NCI-H226 (cell line): ENCODE measurements around the gene KCNN3.
A peak's percentile ranks its signal among the peaks of the same experiment; 100 is the strongest.

Experiments
- DNase-seq: peaks from one replicate; pipeline ENCODE4 v3.0.0-alpha.2; 2015

The KCNN3 gene

GRCh38 chr1:154747740-154748404, 122.2 kb downstream of the KCNN3 start:
- DNase-seq: no peak

GRCh38 chr1:154747380-154747739, 122.7 kb downstream of the KCNN3 start:
- no peak for DNase-seq

- no peak for DNase-seq
Observed at GRCh38 chr1:154746622-154747299, 123.3 kb downstream of the KCNN3 start.

GRCh38 chr1:154745750-154746425, 124.2 kb downstream of the KCNN3 start:
- no peak for DNase-seq

- DNase-seq: no peak
Observed at GRCh38 chr1:154745286-154745731, 124.8 kb downstream of the KCNN3 start.

- no peak for DNase-seq
Observed at GRCh38 chr1:154744352-154745035, 125.6 kb downstream of the KCNN3 start.

- DNase-seq: no peak
Observed at GRCh38 chr1:154743526-154744036, 126.5 kb downstream of the KCNN3 start.

- DNase-seq: no peak
Observed at GRCh38 chr1:154742606-154743005, 127.5 kb downstream of the KCNN3 start.

GRCh38 chr1:154741741-154742495, 128.2 kb downstream of the KCNN3 start:
- DNase-seq: no peak

GRCh38 chr1:154741327-154741726, 128.8 kb downstream of the KCNN3 start:
- peak; percentile 66 for DNase-seq

- DNase-seq: no peak
Observed at GRCh38 chr1:154739654-154740053, 130.4 kb downstream of the KCNN3 start.

GRCh38 chr1:154736841-154737240, 133.2 kb downstream of the KCNN3 start:
- DNase-seq: peak; percentile 93

- DNase-seq: no peak
Observed at GRCh38 chr1:154735804-154736168, 134.3 kb downstream of the KCNN3 start.

GRCh38 chr1:154735061-154735803, 134.8 kb downstream of the KCNN3 start:
- no peak for DNase-seq

GRCh38 chr1:154733621-154734020, 136.5 kb downstream of the KCNN3 start:
- no peak for DNase-seq

GRCh38 chr1:154730986-154731489, 139.0 kb downstream of the KCNN3 start:
- no peak for DNase-seq

GRCh38 chr1:154730259-154730658, 139.8 kb downstream of the KCNN3 start:
- peak; percentile 74 for DNase-seq

GRCh38 chr1:154729577-154729976, 140.5 kb downstream of the KCNN3 start:
- no peak for DNase-seq

GRCh38 chr1:154729031-154729442, 141.0 kb downstream of the KCNN3 start:
- no peak for DNase-seq

- DNase-seq: no peak
Observed at GRCh38 chr1:154726896-154727753, 143.0 kb downstream of the KCNN3 start.

- DNase-seq: no peak
Observed at GRCh38 chr1:154726443-154726842, 143.6 kb downstream of the KCNN3 start.
